T1000 (cell line): ENCODE results near the gene LPGAT1.
"Not testable (repeated sequence)": the region's sequence is repeated elsewhere in the genome, so short reads cannot be mapped to it uniquely, and the experiment has no call there.

Experiments used
- DNase-seq: peaks from one replicate; lab custom pipeline; 2025; ENCODE audit warnings: mixed read lengths; lab: John Stamatoyannopoulos, UW

Gene LPGAT1

DNA sequence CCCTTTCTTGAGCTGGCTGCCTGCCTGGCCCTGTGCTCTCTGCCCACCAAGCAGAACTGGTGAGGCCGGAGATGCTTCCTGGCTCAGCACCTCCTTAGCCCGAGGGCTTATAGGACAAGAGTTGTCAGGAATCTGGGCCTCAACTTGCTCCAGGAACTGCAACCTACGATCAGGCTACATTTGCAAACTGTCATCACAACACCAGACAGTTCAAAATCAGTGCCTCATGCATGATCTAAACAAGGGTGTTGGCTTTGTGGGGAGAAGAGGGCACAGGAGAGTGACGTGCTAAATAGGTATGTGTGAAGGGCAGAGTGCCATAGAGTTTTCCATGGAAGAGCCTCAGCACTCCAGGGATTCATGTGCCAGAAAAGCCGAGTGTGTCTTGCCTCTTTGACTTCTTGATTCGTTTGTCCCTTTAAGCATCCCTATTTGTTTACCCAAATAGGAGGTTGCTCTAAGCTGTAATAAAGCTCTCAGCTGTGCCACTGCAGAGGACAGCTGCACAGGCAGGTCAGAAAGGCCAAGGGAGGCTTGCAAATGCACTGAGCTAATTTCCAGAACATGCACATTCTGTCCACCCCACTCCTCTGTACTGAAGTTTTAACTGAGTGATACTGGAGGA, 125.0 kb downstream of the LPGAT1 start:
- DNase-seq: no peak

DNA sequence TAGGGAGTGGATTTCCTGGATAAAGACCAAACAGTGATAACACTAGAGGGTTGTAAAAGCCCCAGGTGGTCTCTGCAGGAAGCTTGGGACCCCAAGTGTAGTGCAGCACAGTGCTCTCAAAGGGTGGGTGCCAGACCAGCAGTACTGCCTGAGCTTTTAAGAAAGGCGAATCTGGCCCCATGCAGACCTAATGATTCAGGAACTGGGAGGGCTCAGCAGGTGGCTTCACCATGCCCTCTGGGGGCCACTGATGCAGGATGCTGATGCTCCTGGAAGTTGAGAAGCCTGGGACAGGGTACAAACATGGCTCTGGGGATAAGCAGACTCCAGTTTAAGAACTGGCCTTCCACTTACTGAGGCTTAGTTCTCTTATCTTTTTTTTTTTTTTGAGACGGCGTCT, 126.0 kb downstream of the LPGAT1 start:
- DNase-seq: no peak

- DNase-seq: no peak
These were observed 126.6 kb downstream of the LPGAT1 start for GRCh38 chr1:211703812-211704537.

GRCh38 chr1:211701733-211702132, 128.8 kb downstream of the LPGAT1 start:
- no peak for DNase-seq

- DNase-seq: no peak
These were observed 131.5 kb downstream of the LPGAT1 start for GRCh38 chr1:211699059-211699458.

- no peak for DNase-seq
These were observed 132.2 kb downstream of the LPGAT1 start for GRCh38 chr1:211698161-211699026.

DNA sequence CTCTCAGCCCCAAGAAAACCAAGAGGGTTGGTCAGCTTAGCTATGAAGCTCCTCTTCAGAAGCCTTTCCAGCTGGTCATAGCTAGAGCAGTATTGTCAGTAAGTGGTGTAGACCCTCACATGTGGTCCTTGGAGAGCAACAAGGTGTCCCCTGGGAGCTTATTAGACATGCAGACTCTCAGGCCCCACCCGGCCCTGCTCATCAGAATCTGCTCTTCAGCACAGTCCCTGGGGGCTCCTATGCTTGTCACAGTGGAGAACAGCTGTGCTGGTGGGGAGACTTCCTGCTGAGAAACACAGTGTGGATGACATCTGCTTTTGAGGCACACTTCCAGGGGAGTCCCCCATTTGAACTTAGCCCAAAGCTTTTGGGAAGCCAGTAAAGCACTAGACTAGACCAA, 133.2 kb downstream of the LPGAT1 start:
- DNase-seq: no peak

DNA sequence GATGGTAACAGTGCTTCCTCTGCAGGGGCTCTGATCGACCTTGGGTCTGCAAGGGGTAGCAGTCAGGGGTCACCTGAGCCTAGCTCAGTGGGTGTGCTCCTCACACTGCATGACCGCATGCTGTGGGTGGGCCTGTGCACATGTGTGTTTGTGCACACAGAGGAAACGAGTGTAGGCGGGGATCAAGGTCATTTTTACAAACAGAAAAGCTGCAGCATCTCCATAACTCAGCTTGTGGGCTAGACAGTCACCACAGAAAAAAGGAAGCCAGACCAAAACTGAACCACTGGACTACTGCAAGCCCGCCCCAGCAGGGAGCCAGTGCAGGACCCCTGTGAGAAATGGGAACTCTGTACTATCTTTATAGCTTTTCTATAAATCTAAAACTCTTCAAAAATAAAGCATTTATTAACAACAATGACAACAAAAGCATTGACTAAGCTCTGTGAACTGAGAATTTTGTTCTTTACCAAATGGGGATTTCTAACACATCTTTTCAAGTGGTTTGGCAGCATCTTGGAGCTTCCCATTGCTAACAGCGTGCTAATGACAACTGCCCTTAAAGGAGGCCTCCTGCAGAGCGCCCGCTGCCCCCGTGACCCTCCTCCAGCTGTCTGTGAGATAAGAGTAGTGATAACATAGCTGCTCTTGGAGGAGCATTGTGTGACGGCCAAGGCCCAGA, 135.3 kb downstream of the LPGAT1 start:
- no peak for DNase-seq

DNA sequence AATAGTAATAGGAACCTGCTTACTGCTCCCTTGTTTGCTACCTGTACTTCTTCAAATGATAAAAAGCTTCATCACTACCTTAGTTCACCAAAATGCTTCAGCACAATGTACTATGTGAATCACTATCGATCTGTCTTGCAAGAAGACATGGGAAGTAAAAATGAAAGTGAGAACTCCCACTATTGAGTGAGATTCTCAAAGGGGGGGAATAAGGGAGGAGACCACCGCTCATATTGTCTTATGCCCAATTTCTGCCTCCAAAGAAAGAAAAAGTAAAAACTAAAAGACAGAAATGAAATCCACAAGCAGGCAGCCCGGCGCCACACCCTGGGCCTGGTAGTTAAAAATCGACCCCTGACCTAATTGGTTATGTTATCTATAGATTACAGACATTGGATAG, 136.7 kb downstream of the LPGAT1 start:
- DNase-seq: not testable (repeated sequence)
